ENCODE data around the gene A3GALT2. TPM values are rescaled to one million over a fixed set of nuclear protein-coding genes. Genes with fewer than 3 reads are reported as not detected.

The A3GALT2 gene
- total and polyA plus RNA-seq, 9 donors, result not detected

GRCh38 chr1:33298623-33299277 lies 22.1 kb downstream of the A3GALT2 start:
- intact Hi-C loops (cut with DNase I), result loop anchor here (5.0 to 10.0 kb wide), 4 partner anchors 69 to 169 kb away; no protein-coding TSS in a partner anchor
- peak; percentile 59 to 78 (median 70) for DNase-seq
- H3K4me1 ChIP-seq (ENCODE audit: insufficient read depth), result no peaks in the 10 kb centered on the region
- H3K36me3 ChIP-seq, result no peaks in the 10 kb centered on the region
- H3K9me3 ChIP-seq, result no peaks in the 10 kb centered on the region
- no peak overlapping the region for H3K4me3 ChIP-seq
- H3K27ac ChIP-seq, result no peak overlapping the region
- no peaks in the 10 kb centered on the region for H3K27me3 ChIP-seq
- TF ChIP-seq POLR2A (IDR thresholded peaks at IDR 0.05) (no peak), CTCF (IDR thresholded peaks at IDR 0.05) (peak; percentile 51 to 85 (median 53))
- WGBS, 3 donors, result 66 to 72% (median 67%) methylated on average over 17 to 18 of the region's 18 CpGs

GRCh38 chr1:33297911-33298622 lies 22.8 kb downstream of the A3GALT2 start:
- no peaks in the 10 kb centered on the region for H3K4me1 ChIP-seq (ENCODE audit: insufficient read depth)
- no peak for TF ChIP-seq CTCF (IDR thresholded peaks at IDR 0.05)
- TF ChIP-seq EP300 (IDR thresholded peaks at IDR 0.05), result no peak
- no peak for TF ChIP-seq POLR2A (IDR thresholded peaks at IDR 0.05)
- H3K36me3 ChIP-seq, result no peaks in the 10 kb centered on the region
- no peak overlapping the region for H3K4me3 ChIP-seq
- H3K9me3 ChIP-seq, result no peaks in the 10 kb centered on the region
- intact Hi-C loops (cut with DNase I), result loop anchor here (2.0 to 10.0 kb wide), 5 partner anchors 69 to 169 kb away; no protein-coding TSS in a partner anchor
- no peaks in the 10 kb centered on the region for H3K27me3 ChIP-seq
- WGBS, 3 donors, result 83 to 89% (median 83%) methylated on average over 4 of the region's 4 CpGs
- DNase-seq, result peak in 1 of 5 donors; percentile 21
- H3K27ac ChIP-seq, result no peak overlapping the region

- no peaks in the 10 kb centered on the region for H3K36me3 ChIP-seq
- DNase-seq, result peak in 1 of 5 donors; percentile 15
- no peak overlapping the region for H3K4me3 ChIP-seq
- no peaks in the 10 kb centered on the region for H3K27me3 ChIP-seq
- peaks cover 3% of the 10 kb centered on the region for H3K4me1 ChIP-seq (ENCODE audit: insufficient read depth)
- 71 to 91% (median 79%) methylated on average over 4 of the region's 4 CpGs for WGBS, 3 donors
- intact Hi-C loops (cut with DNase I), result loop anchor here (2.0 to 10.0 kb wide), 5 partner anchors 70 to 170 kb away; no protein-coding TSS in a partner anchor
- H3K27ac ChIP-seq, result no peak overlapping the region
- no peak for TF ChIP-seq EP300 (IDR thresholded peaks at IDR 0.05)
- no peak for TF ChIP-seq POLR2A (IDR thresholded peaks at IDR 0.05)
- TF ChIP-seq CTCF (IDR thresholded peaks at IDR 0.05), result no peak
- H3K9me3 ChIP-seq, result no peaks in the 10 kb centered on the region
Measured at GRCh38 chr1:33296824-33297223, 24.1 kb downstream of the A3GALT2 start.

GRCh38 chr1:33296082-33296458 lies 24.8 kb downstream of the A3GALT2 start:
- Histone ChIP-seq H3K36me3 (no peaks in the 10 kb centered on the region), H3K27ac (no peak overlapping the region), H3K4me3 (no peak overlapping the region), H3K9me3 (no peaks in the 10 kb centered on the region), H3K4me1 (ENCODE audit: insufficient read depth) (peaks cover 3% of the 10 kb centered on the region), H3K27me3 (no peaks in the 10 kb centered on the region)
- WGBS, 3 donors, result 81 to 89% (median 86%) methylated on average over 9 of the region's 9 CpGs
- no peak for TF ChIP-seq POLR2A (IDR thresholded peaks at IDR 0.05)
- no peak for TF ChIP-seq EP300 (IDR thresholded peaks at IDR 0.05)
- no peak for TF ChIP-seq CTCF (IDR thresholded peaks at IDR 0.05)
- DNase-seq, result peak in 1 of 5 donors; percentile 24
- intact Hi-C loops (cut with DNase I), result loop anchor here (2.0 to 10.0 kb wide), 5 partner anchors 71 to 171 kb away; no protein-coding TSS in a partner anchor

Data from ovary (tissue), 9 donors.